Measurements from ENCODE around the gene POM121L2. TPM values are rescaled to one million over a fixed set of nuclear protein-coding genes. Genes with fewer than 3 reads are reported as not detected.

The POM121L2 gene
- total and polyA plus RNA-seq, 2 of the 13 experiments (the other 11 are each of a cell fraction or from before 2014, with no cell fraction given): not detected

- TF ChIP-seq GRHL1 (CRISPR knock-in tag; conservative IDR thresholded peaks at IDR 0.05) (no peak), CBFB (CRISPR knock-in tag; IDR thresholded peaks at IDR 0.05) (no peak), CREB1 (IDR thresholded peaks at IDR 0.05) (peak; percentile 55), CREB1 (CRISPR knock-in tag; IDR thresholded peaks at IDR 0.05) (peak; percentile 47; the same call in 1 of the 2 replicates), KLF12 (CRISPR knock-in tag; IDR thresholded peaks at IDR 0.05; ENCODE audit: borderline replicate concordance) (0 out of 2 replicates have a peak, but pooled peaks have one; percentile 15), ZNF446 (CRISPR knock-in tag; IDR thresholded peaks at IDR 0.05) (0 out of 2 replicates have a peak, but pooled peaks have one; percentile 46), ZNF24 (IDR thresholded peaks at IDR 0.05) (peak; percentile 92), ZUFSP (CRISPR knock-in tag; IDR thresholded peaks at IDR 0.05; ENCODE audit: borderline replicate concordance) (no peak), HCFC1 (IDR thresholded peaks at IDR 0.05; ENCODE audit: low read depth, low read length) (no peak), TBP (CRISPR knock-in tag; IDR thresholded peaks at IDR 0.05) (no peak), PITX1 (CRISPR knock-in tag; IDR thresholded peaks at IDR 0.05) (peak; percentile 69; the same call in 1 of the 2 replicates), SNAPC2 (CRISPR knock-in tag; IDR thresholded peaks at IDR 0.05) (no peak), TCF7L2 (IDR thresholded peaks at IDR 0.05; ENCODE audit: low read depth, low read length) (no peak), TFDP2 (CRISPR knock-in tag; IDR thresholded peaks at IDR 0.05) (peak; percentile 35; the same call in 1 of the 2 replicates), TFE3 (CRISPR knock-in tag; IDR thresholded peaks at IDR 0.05) (0 out of 2 replicates have a peak, but pooled peaks have one; percentile 51), ZNF253 (CRISPR knock-in tag; IDR thresholded peaks at IDR 0.05; ENCODE audit: borderline replicate concordance) (no peak), PBX3 (CRISPR knock-in tag; IDR thresholded peaks at IDR 0.05; ENCODE audit: borderline replicate concordance) (no peak), DR1 (CRISPR knock-in tag; IDR thresholded peaks at IDR 0.05) (peak; percentile 56; the same call in 1 of the 2 replicates), ZNF570 (CRISPR knock-in tag; IDR thresholded peaks at IDR 0.05; ENCODE audit: borderline replicate concordance) (no peak), ZNF138 (CRISPR knock-in tag; IDR thresholded peaks at IDR 0.05; ENCODE audit: low read depth) (no peak), KDM2A (CRISPR knock-in tag; IDR thresholded peaks at IDR 0.05; ENCODE audit: borderline replicate concordance, low read depth) (no peak), NKX3-1 (CRISPR knock-in tag; IDR thresholded peaks at IDR 0.05) (peak; percentile 44; the same call in 1 of the 2 replicates), ZKSCAN8 (CRISPR knock-in tag; IDR thresholded peaks at IDR 0.05; ENCODE audit: borderline replicate concordance) (0 out of 2 replicates have a peak, but pooled peaks have one; percentile 48)
These were observed 16.6 kb downstream of the POM121L2 start (continued) for GRCh38 chr6:27295301-27296079.

Data from HepG2 (cell line).